Measurements from ENCODE around the gene APOBEC3G. TPM values are rescaled to one million over a fixed set of nuclear protein-coding genes. Genes with fewer than 3 reads are reported as not detected.

Gene APOBEC3G
- total RNA-seq, 1 donor from 2014 or later = 3.4 TPM

DNA sequence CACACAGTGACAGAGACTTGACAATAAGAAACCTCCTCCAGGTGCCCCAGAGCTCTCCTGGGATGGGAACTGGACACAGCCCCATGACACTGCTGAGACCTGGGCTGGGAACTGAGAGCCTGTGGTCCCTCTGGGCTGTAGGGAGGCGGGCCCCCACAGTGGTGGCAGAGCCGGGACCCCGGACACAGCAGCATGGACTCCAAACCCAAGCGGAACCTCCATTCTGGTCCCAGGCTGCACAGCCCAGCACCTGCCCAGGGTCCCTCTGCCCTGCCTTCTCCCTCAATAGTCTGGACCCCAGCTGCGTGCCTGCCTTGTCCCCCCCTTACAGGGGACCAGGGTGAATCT lies 11.6 kb downstream of the APOBEC3G start:
- no peaks in the 10 kb centered on the region for H3K27me3 ChIP-seq (ENCODE audit: control insufficient read depth, insufficient read depth, low read length)
- DNase-seq (ENCODE audit: low read depth) (no peak), FAIRE-seq (no peak)
- H3K4me3 ChIP-seq (ENCODE audit: low read depth, low read length) = no peak overlapping the region
- H3K36me3 ChIP-seq (ENCODE audit: control insufficient read depth, insufficient read depth, low read length) = no peaks in the 10 kb centered on the region
- TF ChIP-seq, protein P1, sequence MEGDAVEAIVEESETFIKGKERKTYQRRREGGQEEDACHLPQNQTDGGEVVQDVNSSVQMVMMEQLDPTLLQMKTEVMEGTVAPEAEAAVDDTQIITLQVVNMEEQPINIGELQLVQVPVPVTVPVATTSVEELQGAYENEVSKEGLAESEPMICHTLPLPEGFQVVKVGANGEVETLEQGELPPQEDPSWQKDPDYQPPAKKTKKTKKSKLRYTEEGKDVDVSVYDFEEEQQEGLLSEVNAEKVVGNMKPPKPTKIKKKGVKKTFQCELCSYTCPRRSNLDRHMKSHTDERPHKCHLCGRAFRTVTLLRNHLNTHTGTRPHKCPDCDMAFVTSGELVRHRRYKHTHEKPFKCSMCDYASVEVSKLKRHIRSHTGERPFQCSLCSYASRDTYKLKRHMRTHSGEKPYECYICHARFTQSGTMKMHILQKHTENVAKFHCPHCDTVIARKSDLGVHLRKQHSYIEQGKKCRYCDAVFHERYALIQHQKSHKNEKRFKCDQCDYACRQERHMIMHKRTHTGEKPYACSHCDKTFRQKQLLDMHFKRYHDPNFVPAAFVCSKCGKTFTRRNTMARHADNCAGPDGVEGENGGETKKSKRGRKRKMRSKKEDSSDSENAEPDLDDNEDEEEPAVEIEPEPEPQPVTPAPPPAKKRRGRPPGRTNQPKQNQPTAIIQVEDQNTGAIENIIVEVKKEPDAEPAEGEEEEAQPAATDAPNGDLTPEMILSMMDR (IDR thresholded peaks at IDR 0.05; ENCODE audit: insufficient read depth, low read length, severe bottlenecking) = no peak

DNA sequence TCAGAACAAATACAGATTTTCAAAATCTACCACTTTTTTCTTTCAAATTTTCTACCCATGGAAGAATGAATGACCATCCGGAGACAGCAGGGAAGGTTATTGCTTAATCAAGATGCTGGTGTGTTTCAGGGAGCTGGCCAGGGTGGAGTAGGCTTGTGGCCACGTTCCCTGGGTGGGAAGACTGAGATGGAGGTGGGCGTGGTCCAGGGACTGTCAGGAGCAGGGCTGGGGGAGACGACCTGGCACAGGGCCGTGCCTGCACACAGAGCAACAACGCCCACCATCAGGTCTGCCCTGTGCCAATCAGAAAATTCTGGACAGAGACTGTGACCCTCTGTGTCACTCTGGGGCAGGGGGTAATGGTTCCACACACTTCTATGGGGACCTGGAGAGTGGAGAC lies 12.9 kb downstream of the APOBEC3G start:
- DNase-seq (ENCODE audit: low read depth) = no peak
- Histone ChIP-seq H3K4me3 (ENCODE audit: low read depth, low read length) (no peak overlapping the region), H3K36me3 (ENCODE audit: control insufficient read depth, insufficient read depth, low read length) (no peaks in the 10 kb centered on the region), H3K27me3 (ENCODE audit: control insufficient read depth, insufficient read depth, low read length) (no peaks in the 10 kb centered on the region)
- no peak for FAIRE-seq
- TF ChIP-seq, protein P1 (IDR thresholded peaks at IDR 0.05; ENCODE audit: insufficient read depth, low read length, severe bottlenecking) = no peak

GRCh38 chr22:39090426-39091064 lies 13.5 kb downstream of the APOBEC3G start:
- no peaks in the 10 kb centered on the region for H3K36me3 ChIP-seq (ENCODE audit: control insufficient read depth, insufficient read depth, low read length)
- no peaks in the 10 kb centered on the region for H3K27me3 ChIP-seq (ENCODE audit: control insufficient read depth, insufficient read depth, low read length)
- TF ChIP-seq, protein P1 (IDR thresholded peaks at IDR 0.05; ENCODE audit: insufficient read depth, low read length, severe bottlenecking) = no peak
- FAIRE-seq = peak; percentile 52
- peak; percentile 91 for DNase-seq (ENCODE audit: low read depth)
- no peak overlapping the region for H3K4me3 ChIP-seq (ENCODE audit: low read depth, low read length)

- no peaks in the 10 kb centered on the region for H3K36me3 ChIP-seq (ENCODE audit: control insufficient read depth, insufficient read depth, low read length)
- no peak overlapping the region for H3K4me3 ChIP-seq (ENCODE audit: low read depth, low read length)
- DNase-seq (ENCODE audit: low read depth) = no peak
- no peaks in the 10 kb centered on the region for H3K27me3 ChIP-seq (ENCODE audit: control insufficient read depth, insufficient read depth, low read length)
- FAIRE-seq = no peak
- TF ChIP-seq, protein P1 (IDR thresholded peaks at IDR 0.05; ENCODE audit: insufficient read depth, low read length, severe bottlenecking) = no peak
These were observed 14.3 kb downstream of the APOBEC3G start for GRCh38 chr22:39091126-39092081.

GRCh38 chr22:39092111-39092862 lies 15.2 kb downstream of the APOBEC3G start:
- TF ChIP-seq, protein P1 (IDR thresholded peaks at IDR 0.05; ENCODE audit: insufficient read depth, low read length, severe bottlenecking) = no peak
- H3K4me3 ChIP-seq (ENCODE audit: low read depth, low read length) = no peak overlapping the region
- no peaks in the 10 kb centered on the region for H3K27me3 ChIP-seq (ENCODE audit: control insufficient read depth, insufficient read depth, low read length)
- FAIRE-seq = no peak
- no peak for DNase-seq (ENCODE audit: low read depth)
- no peaks in the 10 kb centered on the region for H3K36me3 ChIP-seq (ENCODE audit: control insufficient read depth, insufficient read depth, low read length)
